NCI-H774 (cell line): ENCODE measurements around the gene SRMS.
A peak's percentile ranks its signal among the peaks of the same experiment; 100 is the strongest.

Source experiments
- DNase-seq: peaks from one replicate; lab custom pipeline; 2025; lab: John Stamatoyannopoulos, UW

SRMS gene

GRCh38 chr20:63501818-63502670, 45.5 kb downstream of the SRMS start:
- peak; percentile 63 for DNase-seq

- DNase-seq: no peak
Measured at GRCh38 chr20:63500902-63501817, 46.4 kb downstream of the SRMS start.

GRCh38 chr20:63500151-63500901, 47.2 kb downstream of the SRMS start:
- DNase-seq: no peak

DNA sequence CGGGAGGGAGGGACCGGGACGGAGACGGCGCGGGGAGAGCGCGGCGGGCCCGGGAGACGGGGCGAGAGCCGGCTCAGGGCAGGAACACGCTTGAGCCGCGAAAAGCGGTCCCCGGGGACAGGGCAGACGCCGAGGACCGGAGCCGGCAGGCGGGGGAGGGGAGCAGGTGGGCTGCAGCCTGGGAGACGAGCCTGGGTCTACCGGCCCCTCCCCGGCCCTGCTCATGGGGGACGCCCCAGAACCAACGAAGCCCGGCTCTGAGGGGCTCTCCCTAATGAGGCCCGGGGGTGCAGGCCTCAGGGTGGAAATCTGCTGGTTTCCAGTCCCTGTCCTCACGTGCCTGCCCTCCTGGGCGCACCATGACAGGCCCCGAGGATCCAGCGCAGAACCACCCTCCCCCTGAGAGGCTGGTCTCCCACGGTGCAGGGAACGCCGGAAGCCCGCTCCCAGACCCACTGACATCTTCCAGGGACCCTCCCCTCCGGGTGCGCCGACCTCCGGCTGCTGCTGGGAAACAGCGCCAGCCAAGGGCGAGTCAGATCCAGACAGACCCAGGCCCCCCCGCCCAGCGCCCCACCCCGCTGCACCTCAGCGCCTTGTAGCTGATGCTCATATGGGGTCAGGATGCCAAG, 48.1 kb downstream of the SRMS start:
- no peak for DNase-seq

- no peak for DNase-seq
Measured at GRCh38 chr20:63498960-63499337, 48.6 kb downstream of the SRMS start, which contains the start of gene EEF1A2. Gene EEF1A2 (minus strand): TSS chr20:63499083. CDS start chr20:63497763, 1,320 bp downstream.

DNA sequence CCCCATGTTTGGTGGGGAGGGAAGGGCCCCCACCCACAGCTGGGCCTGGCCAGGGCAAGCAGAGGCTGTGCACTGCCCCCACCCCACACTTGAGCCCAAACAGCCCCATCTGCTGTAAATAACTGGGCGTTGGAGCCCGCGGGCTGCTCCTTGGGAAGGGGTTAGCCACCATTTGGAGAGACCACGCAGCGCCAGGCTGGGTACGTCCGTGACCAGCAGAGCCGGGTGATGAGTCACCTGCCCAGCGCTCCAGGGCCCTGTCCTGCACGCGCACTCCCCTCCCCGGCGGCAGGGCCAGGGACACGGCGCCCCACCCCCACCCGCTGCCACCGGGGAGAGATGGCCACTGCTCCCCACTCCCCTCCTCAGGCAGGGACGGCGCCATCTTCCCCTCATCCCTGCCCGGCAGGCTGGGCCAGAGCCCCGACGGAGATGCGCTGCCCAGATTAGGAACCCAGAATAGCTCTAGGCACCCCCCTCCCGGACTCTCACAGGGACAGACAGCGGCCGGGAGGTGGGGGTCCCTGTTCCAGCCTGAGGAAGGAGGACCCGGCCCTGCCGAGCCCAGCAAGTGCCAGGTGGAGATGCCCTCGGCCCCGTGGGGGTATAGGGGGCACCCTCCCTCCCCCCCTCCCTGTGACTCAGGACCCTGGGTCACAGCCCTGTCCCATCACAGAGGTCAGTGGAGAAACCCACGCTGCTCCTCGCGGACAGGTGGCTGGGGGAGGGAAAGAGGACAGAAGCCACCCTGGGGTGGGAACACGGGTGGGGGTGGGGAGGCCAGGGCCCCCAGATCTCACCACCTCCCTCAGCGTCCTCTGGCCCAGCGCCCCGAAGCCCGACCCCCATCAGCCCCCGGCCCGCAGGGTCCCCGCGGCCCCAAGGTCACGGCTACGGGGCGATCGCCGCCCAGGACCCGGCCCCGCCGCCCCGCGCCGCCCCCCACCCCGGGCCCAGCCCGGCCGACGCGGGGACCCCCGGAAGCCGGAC, 49.3 kb downstream of the SRMS start:
- no peak for DNase-seq

GRCh38 chr20:63497138-63497945, 50.2 kb downstream of the SRMS start:
- DNase-seq: no peak

GRCh38 chr20:63496596-63497120, 50.9 kb downstream of the SRMS start:
- DNase-seq: no peak

- DNase-seq: peak; percentile 58
Measured at GRCh38 chr20:63495741-63496595, 51.6 kb downstream of the SRMS start.

DNA sequence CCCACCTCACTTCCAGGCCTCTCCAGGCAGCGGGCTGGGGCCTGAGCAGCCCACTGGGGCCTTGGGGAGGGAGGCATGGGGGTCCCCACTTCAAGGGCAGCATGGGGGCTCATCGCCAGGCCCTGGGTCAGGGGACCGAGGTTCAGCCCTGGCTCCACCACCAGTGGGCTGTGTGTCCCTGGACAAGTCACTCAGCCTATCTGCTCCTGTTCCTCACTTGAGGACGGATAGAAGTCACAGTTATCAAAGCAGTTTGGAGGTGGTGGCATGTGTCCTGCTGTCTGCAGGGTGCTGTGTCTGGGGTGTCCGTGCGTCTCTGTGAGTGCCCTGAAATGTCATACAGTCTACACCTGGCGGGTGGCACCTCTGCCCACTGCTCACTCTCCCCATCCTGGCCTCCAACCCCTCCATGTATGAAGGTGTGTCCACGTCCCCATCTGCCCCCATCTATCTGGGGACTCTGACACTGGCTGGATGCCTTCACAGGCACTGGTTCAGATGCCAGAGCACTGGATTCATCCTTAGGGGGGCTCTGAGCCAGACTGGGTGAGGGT, 52.3 kb downstream of the SRMS start:
- DNase-seq: no peak

DNA sequence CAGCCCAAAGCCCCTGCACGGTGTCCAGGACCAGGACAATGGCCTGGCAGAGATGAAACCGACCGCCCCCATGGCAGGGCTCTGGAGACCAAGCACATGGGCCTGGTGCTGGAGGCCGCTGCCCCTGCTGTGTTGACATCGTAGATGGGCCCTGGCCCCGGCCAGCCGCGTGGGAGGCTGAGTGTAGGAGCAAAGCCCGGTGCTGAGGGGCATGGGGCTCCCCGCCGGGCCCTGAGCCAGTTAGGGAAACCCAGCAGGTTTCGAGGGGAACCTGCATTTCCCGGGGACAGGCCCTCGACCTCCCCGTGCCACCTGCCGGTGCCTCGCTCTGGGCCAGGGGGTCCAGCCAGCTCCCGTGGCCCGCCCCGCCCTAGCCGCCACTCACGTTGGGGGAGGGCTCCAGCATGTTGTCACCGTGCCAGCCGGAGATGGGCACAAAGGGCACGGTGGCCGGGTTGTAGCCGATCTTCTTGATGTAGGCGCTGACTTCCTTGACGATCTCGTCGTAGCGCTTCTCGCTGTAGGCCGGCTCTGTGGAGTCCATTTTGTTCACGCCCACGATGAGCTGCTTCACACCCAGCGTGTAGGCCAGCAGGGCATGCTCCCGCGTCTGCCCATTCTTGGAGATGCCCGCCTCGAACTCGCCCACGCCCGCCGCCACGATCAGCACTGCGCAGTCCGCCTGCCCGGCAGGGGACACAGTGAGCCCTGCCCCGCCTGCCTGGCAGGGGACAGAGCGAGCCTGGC, 53.0 kb downstream of the SRMS start:
- DNase-seq: no peak

DNA sequence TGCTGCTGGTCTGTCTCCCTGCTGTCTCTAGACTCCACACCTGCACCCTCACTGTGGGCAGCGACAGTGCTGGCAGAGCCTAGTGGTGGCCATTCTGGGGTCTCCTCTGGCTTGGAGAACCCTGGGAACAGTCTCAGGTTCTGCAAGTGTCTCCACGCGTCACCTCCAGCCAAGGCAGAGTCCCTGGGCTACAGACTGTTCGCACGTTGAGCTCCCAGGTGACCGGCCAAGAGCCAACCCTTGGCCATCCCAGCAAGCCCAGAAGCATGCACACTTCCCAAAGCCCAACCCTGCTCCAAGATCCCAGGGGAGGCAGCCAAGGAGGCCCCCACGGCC, 53.5 kb downstream of the SRMS start:
- no peak for DNase-seq

DNA sequence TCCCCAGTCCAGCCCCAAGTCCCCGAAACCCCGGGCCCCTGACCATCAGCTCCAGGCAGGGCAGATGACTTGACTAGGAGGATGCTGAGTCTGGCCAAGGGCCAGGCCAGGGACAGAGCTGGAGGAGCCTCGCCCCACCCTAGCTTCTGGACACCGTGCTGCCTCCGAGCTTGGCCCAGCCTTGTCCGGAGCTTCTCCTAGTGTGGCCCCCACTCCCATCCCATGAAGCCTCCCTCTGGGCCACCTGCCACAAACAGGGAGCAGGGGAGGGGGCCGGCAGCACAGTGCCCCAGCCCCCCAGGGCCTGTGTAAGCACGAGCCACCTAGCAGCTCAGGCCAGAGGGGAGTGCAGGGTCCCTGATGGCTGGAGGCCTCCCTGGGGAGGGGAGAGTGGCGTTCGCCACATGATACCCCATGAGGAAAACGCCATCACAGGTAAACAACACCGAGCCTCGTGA, 54.0 kb downstream of the SRMS start:
- no peak for DNase-seq

GRCh38 chr20:63492982-63493381, 54.6 kb downstream of the SRMS start:
- DNase-seq: no peak

DNA sequence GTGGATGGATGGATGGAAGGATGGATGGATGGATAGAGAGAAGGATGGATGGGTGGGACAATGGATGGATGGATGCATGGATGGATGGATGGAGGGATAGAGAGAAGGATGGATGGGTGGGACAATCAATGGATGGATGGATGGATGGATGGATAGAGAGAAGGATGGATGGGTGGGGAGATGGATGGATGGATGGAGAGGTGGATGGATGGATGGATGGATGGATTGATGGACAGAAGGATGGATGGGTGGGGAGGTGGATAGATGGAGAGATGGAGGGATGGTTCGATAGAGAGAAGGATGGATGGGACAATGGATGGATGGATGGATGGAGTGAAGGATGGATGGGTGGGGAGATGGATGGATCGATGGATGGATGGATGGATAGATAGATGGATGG, 55.0 kb downstream of the SRMS start:
- no peak for DNase-seq

DNA sequence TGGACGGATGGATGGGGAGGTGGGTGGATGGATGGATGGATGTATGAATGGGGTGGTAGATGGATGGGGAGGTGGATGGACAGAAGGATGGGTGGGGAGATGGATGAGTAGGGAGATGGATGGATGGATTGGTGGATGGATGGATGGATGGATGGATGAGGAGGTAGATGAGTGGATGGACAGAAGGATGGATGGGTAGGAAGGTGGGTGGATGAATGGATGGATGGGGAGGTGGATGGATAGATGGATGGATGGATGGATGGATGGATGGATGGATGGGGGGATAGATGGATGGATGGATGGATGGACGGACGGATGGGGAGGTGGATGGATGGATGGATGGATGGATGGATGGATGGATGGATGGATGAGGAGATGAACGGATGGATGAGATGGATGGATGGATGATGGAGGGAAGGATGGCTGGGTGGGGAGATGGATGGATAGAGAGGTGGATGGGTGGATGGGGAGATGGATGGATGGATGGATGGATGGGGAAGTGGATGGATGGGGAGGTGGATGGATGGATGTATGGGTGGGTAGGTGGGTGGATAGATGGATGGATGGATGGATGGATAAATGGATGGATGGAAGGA, 55.8 kb downstream of the SRMS start:
- DNase-seq: no peak

DNA sequence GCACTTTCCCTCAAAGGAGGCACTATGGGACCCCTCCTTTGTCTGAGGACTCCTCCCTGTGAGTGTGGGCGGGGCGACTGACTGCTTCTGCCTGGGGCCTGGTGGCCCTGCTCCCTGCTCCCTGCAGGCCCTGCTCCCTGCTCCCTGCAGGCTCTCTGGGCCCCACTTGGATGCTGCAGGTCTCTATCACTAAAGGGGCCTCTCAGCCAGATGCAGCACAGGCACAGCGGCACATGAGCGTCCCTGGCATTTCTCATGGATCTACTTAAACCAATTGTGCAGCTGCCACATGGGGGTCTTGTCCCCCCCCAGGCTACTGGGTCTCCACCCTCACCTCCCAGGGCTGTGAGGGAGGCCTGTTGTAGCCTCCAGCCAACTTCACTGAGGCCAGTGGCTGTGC, 56.5 kb downstream of the SRMS start:
- no peak for DNase-seq
